ENCODE data around the gene KLHL15. TPM values are rescaled to one million over a fixed set of nuclear protein-coding genes. Genes with fewer than 3 reads are reported as not detected.

Gene KLHL15
- total RNA-seq, 1 experiment from 2014 or later = 7.2 TPM

GRCh38 chrX:24017674-24018073 lies 9.3 kb downstream of the KLHL15 start:
- ATAC-seq (no peak), DNase-seq (ENCODE audit: low spot score) (no peak)
- ChIA-PET POLR2A (interaction anchor here (0.7 kb wide), 1 partner anchor 87 kb away, joined by 4 read pairs; no protein-coding TSS in a partner anchor), CTCF (interaction anchor here (0.7 to 0.9 kb wide), 2 partner anchors 53 to 110 kb away, joined by 4 read pairs; partner anchors contain the start of genes APOO and CXorf58)
- Mint-ChIP-seq H3K27ac (no peak overlapping the region), H3K9me3 (no peaks in the 10 kb centered on the region), H3K4me1 (no peaks in the 10 kb centered on the region), H3K36me3 (peaks cover 7% of the 10 kb centered on the region; the same call in 1 of the 2 replicates), H3K27me3 (ENCODE audit: low read depth) (no peaks in the 10 kb centered on the region), H3K4me3 (no peak overlapping the region)
- TF ChIP-seq NR3C1 (CRISPR knock-in tag; conservative IDR thresholded peaks at IDR 0.05; ENCODE audit: low read depth) (no peak), ZNF121 (CRISPR knock-in tag; IDR thresholded peaks at IDR 0.05) (no peak), EMX1 (CRISPR knock-in tag; IDR thresholded peaks at IDR 0.05) (no peak), ATF2 (CRISPR knock-in tag; IDR thresholded peaks at IDR 0.05; ENCODE audit: borderline replicate concordance, low read depth) (no peak), ZNF425 (CRISPR knock-in tag; conservative IDR thresholded peaks at IDR 0.05) (no peak), AFF4 (CRISPR knock-in tag; IDR thresholded peaks at IDR 0.05; ENCODE audit: borderline replicate concordance) (no peak), TP53 (CRISPR knock-in tag; IDR thresholded peaks at IDR 0.05) (no peak), NFYB (CRISPR knock-in tag; conservative IDR thresholded peaks at IDR 0.05; ENCODE audit: low read depth) (no peak), JUN (CRISPR knock-in tag; IDR thresholded peaks at IDR 0.05) (no peak), RELA (CRISPR knock-in tag; IDR thresholded peaks at IDR 0.05; ENCODE audit: borderline replicate concordance) (no peak), PREB (CRISPR knock-in tag; IDR thresholded peaks at IDR 0.05; ENCODE audit: borderline replicate concordance) (no peak), ZNF532 (CRISPR knock-in tag; IDR thresholded peaks at IDR 0.05; ENCODE audit: borderline replicate concordance) (no peak), AR (CRISPR knock-in tag; IDR thresholded peaks at IDR 0.05) (no peak), USF2 (CRISPR knock-in tag; IDR thresholded peaks at IDR 0.05) (no peak), ZNF232 (CRISPR knock-in tag; IDR thresholded peaks at IDR 0.05) (no peak)

All from WTC11 (cell line).